Hepatocyte (in vitro differentiated cells): Measurements from ENCODE around the gene NDUFB8. TPM values are rescaled to one million over a fixed set of nuclear protein-coding genes. Genes with fewer than 3 reads are reported as not detected.

ENCODE experiments used
- DNase-seq: peaks from one replicate; pipeline ENCODE4 v3.0.0-alpha.2; 2016; ENCODE audit warnings: low spot score
- H2AFZ ChIP-seq: fragments of 200-600 bp; sonication (generic); 2 replicates; pipeline ENCODE4 v1.6.0; 2016; ENCODE audit warnings: antibody characterized with exemption, mild to moderate bottlenecking
- H3K27ac ChIP-seq: fragments of 200-600 bp; sonication (generic); 2 replicates; pipeline ENCODE4 v1.5.1; 2016; ENCODE audit warnings: mild to moderate bottlenecking
- H3K27me3 ChIP-seq: fragments of 200-600 bp; sonication (generic); 2 replicates; pipeline ENCODE4 v1.6.1; 2016
- H3K36me3 ChIP-seq: fragments of 200-600 bp; sonication (generic); replicated peaks from 2 replicates; pipeline ENCODE4 v1.5.1; 2016; ENCODE audit warnings: low read depth; ENCODE audit not compliant: insufficient read depth
- H3K4me1 ChIP-seq: fragments of 200-600 bp; sonication (generic); 2 replicates; pipeline ENCODE4 v1.5.1; 2016; ENCODE audit warnings: mild to moderate bottlenecking, moderate library complexity; ENCODE audit not compliant: insufficient read depth
- H3K4me2 ChIP-seq: fragments of 200-600 bp; sonication (generic); 2 replicates; pipeline ENCODE4 v1.6.0; 2016
- H3K4me3 ChIP-seq: fragments of 200-600 bp; sonication (generic); 2 replicates; pipeline ENCODE4 v1.5.1; 2016; ENCODE audit warnings: mild to moderate bottlenecking
- H3K79me2 ChIP-seq: fragments of 200-600 bp; sonication (generic); 2 replicates; pipeline ENCODE4 v1.6.0; 2017; ENCODE audit warnings: mild to moderate bottlenecking
- H3K9me2 ChIP-seq: fragments of 200-600 bp; sonication (generic); replicated peaks from 2 replicates; pipeline ENCODE4 v1.6.0; 2017; ENCODE audit warnings: mild to moderate bottlenecking; ENCODE audit not compliant: insufficient read depth
- H3K9me3 ChIP-seq: fragments of 200-600 bp; sonication (generic); 2 replicates; pipeline ENCODE4 v1.5.1; 2016; ENCODE audit warnings: low read depth, mild to moderate bottlenecking
- H4K20me1 ChIP-seq: fragments of 200-600 bp; sonication (generic); 2 replicates; pipeline ENCODE4 v1.6.0; 2016; ENCODE audit warnings: mild to moderate bottlenecking; ENCODE audit not compliant: insufficient read depth, poor library complexity, severe bottlenecking
- CTCF ChIP-seq: fragments of 200-600 bp; sonication (generic); IDR thresholded peaks from 2 replicates; pipeline ENCODE4 v1.5.1; 2016; ENCODE audit warnings: antibody characterized with exemption, mild to moderate bottlenecking; ENCODE audit not compliant: poor library complexity
- EZH2 ChIP-seq: fragments of 200-600 bp; sonication (generic); IDR thresholded peaks from 2 replicates; pipeline ENCODE4 v1.6.1; 2016; ENCODE audit warnings: antibody characterized with exemption, mild to moderate bottlenecking, borderline replicate concordance
- EZH2phosphoT487 ChIP-seq: fragments of 200-600 bp; sonication (generic); IDR thresholded peaks from one replicate; pipeline ENCODE4 v1.6.1; 2018; ENCODE audit warnings: antibody characterized with exemption, mild to moderate bottlenecking, low read depth, moderate library complexity; ENCODE audit not compliant: unreplicated experiment, severe bottlenecking
- WGBS: methylation state at CpG from one replicate; pipeline ENCODE4 v1.1.6; 2016; ENCODE audit warnings: low lambda C conversion rate; ENCODE audit errors: missing lambda C conversion rate; 5-methylcytosine and 5-hydroxymethylcytosine counted together
- polyA plus RNA-seq: library from polyadenylated mRNA; unstranded; fragments of >200 nt; fragmentation: Nextera tagmentation; extraction: Ambion mirVana; gene quantifications from 2 replicates; pipeline ENCODE4 v1.2.1, GENCODE V29; 2016
- total RNA-seq: library from RNA; depleted of rRNA; stranded (reverse); fragments of >200 nt; gene quantifications from 2 replicates; pipeline ENCODE4 v1.2.3, GENCODE V29; 2014

The NDUFB8 gene
- total and polyA plus RNA-seq, 2 experiments from 2014 or later, result 124 to 355 TPM

- no peak overlapping the region for H3K4me2 ChIP-seq
- H3K4me1 ChIP-seq, result no peaks in the 10 kb centered on the region
- 53% methylated on average over 2 of the region's 2 CpGs for WGBS
- H3K27me3 ChIP-seq, result peaks cover 41% of the 10 kb centered on the region
- H3K4me3 ChIP-seq, result no peak overlapping the region
- no peaks in the 10 kb centered on the region for H3K79me2 ChIP-seq
- H4K20me1 ChIP-seq, result no peaks in the 10 kb centered on the region
- H3K27ac ChIP-seq, result no peak overlapping the region
- TF ChIP-seq EZH2 (no peak), CTCF (no peak), EZH2phosphoT487 (no peak)
- H2AFZ ChIP-seq, result no peak overlapping the region
- no peaks in the 10 kb centered on the region for H3K36me3 ChIP-seq
- no peak for DNase-seq
- no peaks in the 10 kb centered on the region for H3K9me3 ChIP-seq
- no peaks in the 10 kb centered on the region for H3K9me2 ChIP-seq
These were observed 31.3 kb upstream of the NDUFB8 start for GRCh38 chr10:100561005-100561404.

- Histone ChIP-seq H3K79me2 (no peaks in the 10 kb centered on the region), H4K20me1 (no peaks in the 10 kb centered on the region), H3K4me1 (no peaks in the 10 kb centered on the region), H3K27me3 (peaks cover 33% of the 10 kb centered on the region), H3K9me3 (no peaks in the 10 kb centered on the region), H3K27ac (no peak overlapping the region), H3K36me3 (no peaks in the 10 kb centered on the region), H3K4me2 (no peak overlapping the region), H3K4me3 (no peak overlapping the region), H3K9me2 (no peaks in the 10 kb centered on the region), H2AFZ (no peak overlapping the region)
- TF ChIP-seq CTCF (no peak), EZH2phosphoT487 (no peak), EZH2 (no peak)
- DNase-seq, result no peak
- 84% methylated on average over 1 of the region's 1 CpG for WGBS
These were observed 30.6 kb upstream of the NDUFB8 start for GRCh38 chr10:100560248-100560647.

- Histone ChIP-seq H3K27ac (peak overlapping the region; percentile 11), H3K36me3 (no peaks in the 10 kb centered on the region), H3K4me1 (peaks cover 8% of the 10 kb centered on the region), H3K4me2 (peak overlapping the region; percentile 8), H2AFZ (no peak overlapping the region), H3K9me2 (no peaks in the 10 kb centered on the region), H3K27me3 (no peaks in the 10 kb centered on the region), H4K20me1 (no peaks in the 10 kb centered on the region), H3K9me3 (no peaks in the 10 kb centered on the region), H3K4me3 (no peak overlapping the region), H3K79me2 (no peaks in the 10 kb centered on the region)
- peak; percentile 63 for DNase-seq
- 63% methylated on average over 2 of the region's 2 CpGs for WGBS
- no peak for TF ChIP-seq EZH2phosphoT487
- no peak for TF ChIP-seq EZH2
- TF ChIP-seq CTCF, result no peak
These were observed 25.2 kb upstream of the NDUFB8 start for GRCh38 chr10:100554902-100555301.

- Histone ChIP-seq H3K9me3 (no peaks in the 10 kb centered on the region), H3K27me3 (no peaks in the 10 kb centered on the region), H4K20me1 (no peaks in the 10 kb centered on the region), H2AFZ (no peak overlapping the region), H3K36me3 (no peaks in the 10 kb centered on the region), H3K27ac (peak overlapping the region; percentile 12), H3K79me2 (no peaks in the 10 kb centered on the region), H3K4me1 (peaks cover 8% of the 10 kb centered on the region), H3K9me2 (no peaks in the 10 kb centered on the region), H3K4me3 (no peak overlapping the region), H3K4me2 (no peak overlapping the region)
- WGBS, result 98% methylated on average over 3 of the region's 3 CpGs
- TF ChIP-seq CTCF (no peak), EZH2 (no peak), EZH2phosphoT487 (no peak)
- DNase-seq, result no peak
These were observed 24.3 kb upstream of the NDUFB8 start for GRCh38 chr10:100553929-100554328.
